HepG2 (cell line): ENCODE data around the gene SRRM3. TPM values are rescaled to one million over a fixed set of nuclear protein-coding genes. Genes with fewer than 3 reads are reported as not detected.

ENCODE experiments used
- ATAC-seq: fragments of 200-7000 bp; cut with Tn5 transposase; 3 replicates; pipeline ENCODE4 v1.9.1; 2020; ENCODE audit warnings: mild to moderate bottlenecking, moderate library complexity
- BruUV-seq: library from RNA; stranded (reverse); fragments of 400-500 nt; replicated peaks from 2 replicates; lab custom pipeline; 2021; lab: Mats Ljungman, UMichigan
- CTCF ChIA-PET: fragments of 300-600 bp; formaldehyde crosslinking; extraction: SDS; loops from one replicate; lab custom pipeline; 2021; ENCODE audit warnings: low total read pairs, inconsistent platforms, low intra/inter-chr PET ratio; lab: Yijun Ruan, JAX
- POLR2A ChIA-PET: fragments of 350-600 bp; sonication (Branson Sonifier 250); formaldehyde crosslinking; loops from one replicate; lab custom pipeline; 2020; ENCODE audit warnings: antibody characterized with exemption, inconsistent platforms; lab: Yijun Ruan, JAX
- DNase-seq: peaks from one replicate; pipeline ENCODE4 v3.0.0-alpha.2; 2015; ENCODE audit warnings: low spot score
- FAIRE-seq: peaks from 3 replicates; lab custom pipeline; 2011; peaks lifted over from hg19 to GRCh38; lab: Jason Lieb, UNC
- H2AFZ ChIP-seq: one replicate; pipeline ENCODE4 v1.6.1; 2011; ENCODE audit warnings: low read length, inconsistent platforms
- H3K27ac ChIP-seq: fragments of 300-600 bp; 3 replicates; pipeline ENCODE4 v1.8.0; 2011; ENCODE audit warnings: mixed run types, mild to moderate bottlenecking, mixed read lengths, low read length, inconsistent platforms; ENCODE audit not compliant: insufficient read depth; ENCODE audit errors: extremely low read length
- H3K27me3 ChIP-seq, 2 experiments: fragments of 200-600 bp in 1 of 2; 2 replicates in 1 of 2; 3 replicates in 1 of 2; pipeline versions ENCODE4 v1.6.0 to v1.8.0; 2011; ENCODE audit warnings: low read length in 2 of 2, mild to moderate bottlenecking in 2 of 2, moderate library complexity in 2 of 2, inconsistent platforms in 1 of 2; ENCODE audit not compliant: insufficient read depth in 2 of 2, control insufficient read depth in 1 of 2
- H3K36me3 ChIP-seq, 2 experiments: fragments of 200-600 bp in 1 of 2; replicated peaks in 1 of 2; 2 replicates in 1 of 2; 3 replicates in 1 of 2; pipeline versions ENCODE4 v1.5.1 to v1.8.0; 2011; ENCODE audit warnings: low read length in 2 of 2, inconsistent platforms in 1 of 2; ENCODE audit not compliant: insufficient read depth in 2 of 2, control insufficient read depth in 1 of 2
- H3K4me1 ChIP-seq: 2 replicates; pipeline ENCODE4 v1.5.1; 2012; ENCODE audit warnings: low read length, inconsistent platforms; ENCODE audit not compliant: insufficient read depth
- H3K4me2 ChIP-seq: 2 replicates; pipeline ENCODE4 v1.6.0; 2011; ENCODE audit warnings: low read depth, low read length, inconsistent platforms
- H3K4me3 ChIP-seq, 3 experiments: fragments of 200-600 bp in 1 of 3; sonication (generic), shearing (Covaris generic) in 1 of 3; replicated peaks in 1 of 3; 2 replicates each; pipeline ENCODE4 v1.5.1; 2011 to 2016; ENCODE audit warnings: low read length in 3 of 3, inconsistent platforms in 2 of 3, low read depth in 2 of 3, mild to moderate bottlenecking in 2 of 3, control low read depth in 1 of 3, mixed read lengths in 1 of 3; ENCODE audit not compliant: insufficient read depth in 1 of 3
- H3K79me2 ChIP-seq: one replicate; pipeline ENCODE4 v1.6.1; 2011; ENCODE audit warnings: low read length, inconsistent platforms; ENCODE audit not compliant: insufficient read depth
- H3K9ac ChIP-seq: 2 replicates; pipeline ENCODE4 v1.6.0; 2011; ENCODE audit warnings: mild to moderate bottlenecking, low read depth, low read length, inconsistent platforms; ENCODE audit not compliant: insufficient read depth
- H3K9me3 ChIP-seq: 2 replicates; pipeline ENCODE4 v1.5.1; 2012; ENCODE audit warnings: mild to moderate bottlenecking, low read length
- H4K20me1 ChIP-seq: 2 replicates; pipeline ENCODE4 v1.6.0; 2011; ENCODE audit warnings: inconsistent platforms, mild to moderate bottlenecking, low read length, moderate library complexity; ENCODE audit not compliant: insufficient read depth
- BORCS8-MEF2B ChIP-seq: sonication (generic); formaldehyde crosslinking; IDR thresholded peaks from 2 replicates; pipeline ENCODE4 v1.8.0; 2022; ENCODE audit warnings: mild to moderate bottlenecking, missing genetic modification reagents
- ELF4 ChIP-seq: sonication (generic); formaldehyde crosslinking; IDR thresholded peaks from 2 replicates; pipeline ENCODE4 v1.5.0; 2020; ENCODE audit warnings: missing genetic modification reagents, mild to moderate bottlenecking, moderate library complexity, borderline replicate concordance
- GFI1 ChIP-seq: sonication (generic); formaldehyde crosslinking; IDR thresholded peaks from 2 replicates; pipeline ENCODE4 v1.5.0; 2020; ENCODE audit warnings: missing genetic modification reagents, mild to moderate bottlenecking, borderline replicate concordance
- MEIS1 ChIP-seq: sonication (generic); formaldehyde crosslinking; IDR thresholded peaks from 2 replicates; pipeline ENCODE4 v1.9.0; 2021; ENCODE audit warnings: mild to moderate bottlenecking, missing genetic modification reagents, moderate library complexity, borderline replicate concordance
- NCOA1 ChIP-seq: sonication (generic); formaldehyde crosslinking; IDR thresholded peaks from 2 replicates; pipeline ENCODE4 v1.9.0; 2021; ENCODE audit warnings: missing genetic modification reagents
- POLR2AphosphoS2 ChIP-seq: IDR thresholded peaks from 2 replicates; pipeline ENCODE4 v1.6.1; 2011; ENCODE audit warnings: low read depth, low read length, improper control_type of control experiment
- SMARCC2 ChIP-seq: fragments of 450-650 bp; IDR thresholded peaks from 2 replicates; pipeline ENCODE4 v1.6.1; 2017; ENCODE audit warnings: antibody characterized with exemption, mild to moderate bottlenecking
- ZNF180 ChIP-seq: sonication (generic); formaldehyde crosslinking; IDR thresholded peaks from 2 replicates; pipeline ENCODE4 v1.4.0; 2020; ENCODE audit warnings: low read depth, missing genetic modification reagents, borderline replicate concordance
- ZNF367 ChIP-seq: sonication (generic); formaldehyde crosslinking; IDR thresholded peaks from 2 replicates; pipeline ENCODE4 v1.4.0; 2020; ENCODE audit warnings: missing genetic modification reagents, borderline replicate concordance
- ZNF563 ChIP-seq: sonication (generic); formaldehyde crosslinking; IDR thresholded peaks from 2 replicates; pipeline ENCODE4 v1.8.0; 2022; ENCODE audit warnings: mild to moderate bottlenecking, moderate library complexity, missing genetic modification reagents
- ZNF891 ChIP-seq: sonication (generic); formaldehyde crosslinking; IDR thresholded peaks from 2 replicates; pipeline ENCODE4 v1.5.0; 2020; ENCODE audit warnings: mild to moderate bottlenecking, missing genetic modification reagents
- WGBS: methylation state at CpG from one replicate; pipeline ENCODE4 v1.1.6; 2017; ENCODE audit warnings: low lambda C conversion rate; 5-methylcytosine and 5-hydroxymethylcytosine counted together
- in situ Hi-C: cut with HindIII; loops from 2 replicates; pipeline ENCODE4 v1.10.0; 2017; ENCODE audit warnings: low pct_unique_long_range_greater_than_20kb; ENCODE audit not compliant: extremely low pct_ligation_motif_present
- intact Hi-C: fragments of 100-400 bp; cut with micrococcal nuclease; formaldehyde crosslinking; loops from one replicate; pipeline ENCODE4 v1.10.0; 2022; ENCODE audit not compliant: unreplicated experiment
- polyA plus RNA-seq, 8 experiments: library from polyadenylated mRNA; depleted of rRNA in 3 of 8; stranded (reverse) in 7 of 8; unstranded in 1 of 8; fragments of >200 nt; fragmentation: Illumina TruSeq in 4 of 8; extraction: Trizol in 4 of 8; gene quantifications; 2 replicates each; pipeline versions ENCODE4 v1.2.1 to v1.2.3, GENCODE V29; 2011 to 2016; ENCODE audit warnings: low read depth in 4 of 8, missing spikeins in 1 of 8, mixed read lengths in 1 of 8; ENCODE audit not compliant: insufficient read depth in 1 of 8
- total RNA-seq, 5 experiments: library from RNA; depleted of rRNA; stranded (reverse); fragments of >200 nt; fragmentation: Illumina TruSeq; extraction: Trizol; gene quantifications; 2 replicates each; pipeline ENCODE4 v1.2.3, GENCODE V29; 2016; ENCODE audit warnings: low read depth in 1 of 5
- TF ChIP-seq, protein P1 (sequence below): IDR thresholded peaks from 2 replicates; pipeline ENCODE4 v1.6.1; 2016; ENCODE audit warnings: low read depth, missing genetic modification reagents, missing compliant biosample characterization
- TF ChIP-seq, protein P2 (sequence below): sonication (generic); formaldehyde crosslinking; IDR thresholded peaks from 2 replicates; pipeline ENCODE4 v1.5.0; 2020; ENCODE audit warnings: mild to moderate bottlenecking, missing genetic modification reagents
- TF ChIP-seq, protein P3 (sequence below): sonication (generic); formaldehyde crosslinking; IDR thresholded peaks from 2 replicates; pipeline ENCODE4 v1.8.1; 2022; ENCODE audit warnings: mild to moderate bottlenecking, missing genetic modification reagents

Gene SRRM3
- total and polyA plus RNA-seq, 2 of the 13 experiments (the other 11 are each of a cell fraction or from before 2014, with no cell fraction given), result 0.13 to 0.54 TPM

DNA sequence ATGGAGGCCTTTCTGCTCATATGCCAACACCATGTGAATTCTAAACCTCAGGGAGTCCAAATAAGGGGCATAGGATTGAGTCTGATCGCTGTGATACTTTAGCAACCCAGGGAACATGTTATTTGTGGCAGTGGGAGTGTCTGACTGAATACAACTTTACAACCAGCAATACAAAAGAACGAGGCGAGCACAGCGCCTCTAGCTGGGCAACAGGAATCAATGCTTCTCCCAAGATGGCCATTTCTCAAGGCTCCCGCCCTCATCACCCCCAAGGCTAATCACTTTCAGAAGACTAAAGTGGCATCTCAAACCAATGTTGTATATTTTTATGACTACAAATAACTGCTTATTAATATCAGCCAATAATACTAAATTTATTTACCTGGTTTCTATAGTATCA is 129.0 kb downstream of the SRRM3 start:
- no peaks in the 10 kb centered on the region for H3K9me3 ChIP-seq
- BruUV-seq, result no TSS peak
- no peak overlapping the region for H3K4me3 ChIP-seq
- FAIRE-seq (no peak), DNase-seq (no peak), ATAC-seq (no peak)
- H3K4me2 ChIP-seq, result no peak overlapping the region
- H3K27me3 ChIP-seq, result no peaks in the 10 kb centered on the region
- POLR2A ChIA-PET, result no interaction called here
- CTCF ChIA-PET, result no interaction called here
- H3K79me2 ChIP-seq, result peaks cover 65% of the 10 kb centered on the region
- H3K4me1 ChIP-seq, result peaks cover 27% of the 10 kb centered on the region
- intact Hi-C loops, result no loop called here
- H2AFZ ChIP-seq, result no peak overlapping the region
- peaks cover 21 to 66% of the 10 kb centered on the region in 2 experiments for H3K36me3 ChIP-seq
- in situ Hi-C loops, result no loop called here
- H4K20me1 ChIP-seq, result peaks cover 54% of the 10 kb centered on the region
- WGBS, result 100% methylated on average over 5 of the region's 5 CpGs
- H3K27ac ChIP-seq, result no peak overlapping the region
- H3K9ac ChIP-seq, result no peak overlapping the region
- TF ChIP-seq ZNF367 (no peak), SMARCC2 (no peak), ZNF563 (CRISPR knock-in tag) (no peak), BORCS8-MEF2B (CRISPR knock-in tag) (no peak), NCOA1 (CRISPR knock-in tag) (no peak), ZNF180 (CRISPR knock-in tag) (no peak), ZNF891 (CRISPR knock-in tag) (no peak), POLR2AphosphoS2 (no peak), MEIS1 (CRISPR knock-in tag) (no peak), ELF4 (CRISPR knock-in tag) (no peak), GFI1 (CRISPR knock-in tag) (no peak)
- TF ChIP-seq, protein P1, sequence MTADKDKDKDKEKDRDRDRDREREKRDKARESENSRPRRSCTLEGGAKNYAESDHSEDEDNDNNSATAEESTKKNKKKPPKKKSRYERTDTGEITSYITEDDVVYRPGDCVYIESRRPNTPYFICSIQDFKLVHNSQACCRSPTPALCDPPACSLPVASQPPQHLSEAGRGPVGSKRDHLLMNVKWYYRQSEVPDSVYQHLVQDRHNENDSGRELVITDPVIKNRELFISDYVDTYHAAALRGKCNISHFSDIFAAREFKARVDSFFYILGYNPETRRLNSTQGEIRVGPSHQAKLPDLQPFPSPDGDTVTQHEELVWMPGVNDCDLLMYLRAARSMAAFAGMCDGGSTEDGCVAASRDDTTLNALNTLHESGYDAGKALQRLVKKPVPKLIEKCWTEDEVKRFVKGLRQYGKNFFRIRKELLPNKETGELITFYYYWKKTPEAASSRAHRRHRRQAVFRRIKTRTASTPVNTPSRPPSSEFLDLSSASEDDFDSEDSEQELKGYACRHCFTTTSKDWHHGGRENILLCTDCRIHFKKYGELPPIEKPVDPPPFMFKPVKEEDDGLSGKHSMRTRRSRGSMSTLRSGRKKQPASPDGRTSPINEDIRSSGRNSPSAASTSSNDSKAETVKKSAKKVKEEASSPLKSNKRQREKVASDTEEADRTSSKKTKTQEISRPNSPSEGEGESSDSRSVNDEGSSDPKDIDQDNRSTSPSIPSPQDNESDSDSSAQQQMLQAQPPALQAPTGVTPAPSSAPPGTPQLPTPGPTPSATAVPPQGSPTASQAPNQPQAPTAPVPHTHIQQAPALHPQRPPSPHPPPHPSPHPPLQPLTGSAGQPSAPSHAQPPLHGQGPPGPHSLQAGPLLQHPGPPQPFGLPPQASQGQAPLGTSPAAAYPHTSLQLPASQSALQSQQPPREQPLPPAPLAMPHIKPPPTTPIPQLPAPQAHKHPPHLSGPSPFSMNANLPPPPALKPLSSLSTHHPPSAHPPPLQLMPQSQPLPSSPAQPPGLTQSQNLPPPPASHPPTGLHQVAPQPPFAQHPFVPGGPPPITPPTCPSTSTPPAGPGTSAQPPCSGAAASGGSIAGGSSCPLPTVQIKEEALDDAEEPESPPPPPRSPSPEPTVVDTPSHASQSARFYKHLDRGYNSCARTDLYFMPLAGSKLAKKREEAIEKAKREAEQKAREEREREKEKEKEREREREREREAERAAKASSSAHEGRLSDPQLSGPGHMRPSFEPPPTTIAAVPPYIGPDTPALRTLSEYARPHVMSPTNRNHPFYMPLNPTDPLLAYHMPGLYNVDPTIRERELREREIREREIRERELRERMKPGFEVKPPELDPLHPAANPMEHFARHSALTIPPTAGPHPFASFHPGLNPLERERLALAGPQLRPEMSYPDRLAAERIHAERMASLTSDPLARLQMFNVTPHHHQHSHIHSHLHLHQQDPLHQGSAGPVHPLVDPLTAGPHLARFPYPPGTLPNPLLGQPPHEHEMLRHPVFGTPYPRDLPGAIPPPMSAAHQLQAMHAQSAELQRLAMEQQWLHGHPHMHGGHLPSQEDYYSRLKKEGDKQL (CRISPR knock-in tag), result no peak
- TF ChIP-seq, protein P2, sequence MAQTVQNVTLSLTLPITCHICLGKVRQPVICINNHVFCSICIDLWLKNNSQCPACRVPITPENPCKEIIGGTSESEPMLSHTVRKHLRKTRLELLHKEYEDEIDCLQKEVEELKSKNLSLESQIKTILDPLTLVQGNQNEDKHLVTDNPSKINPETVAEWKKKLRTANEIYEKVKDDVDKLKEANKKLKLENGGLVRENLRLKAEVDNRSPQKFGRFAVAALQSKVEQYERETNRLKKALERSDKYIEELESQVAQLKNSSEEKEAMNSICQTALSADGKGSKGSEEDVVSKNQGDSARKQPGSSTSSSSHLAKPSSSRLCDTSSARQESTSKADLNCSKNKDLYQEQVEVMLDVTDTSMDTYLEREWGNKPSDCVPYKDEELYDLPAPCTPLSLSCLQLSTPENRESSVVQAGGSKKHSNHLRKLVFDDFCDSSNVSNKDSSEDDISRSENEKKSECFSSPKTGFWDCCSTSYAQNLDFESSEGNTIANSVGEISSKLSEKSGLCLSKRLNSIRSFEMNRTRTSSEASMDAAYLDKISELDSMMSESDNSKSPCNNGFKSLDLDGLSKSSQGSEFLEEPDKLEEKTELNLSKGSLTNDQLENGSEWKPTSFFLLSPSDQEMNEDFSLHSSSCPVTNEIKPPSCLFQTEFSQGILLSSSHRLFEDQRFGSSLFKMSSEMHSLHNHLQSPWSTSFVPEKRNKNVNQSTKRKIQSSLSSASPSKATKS (CRISPR knock-in tag), result no peak
- TF ChIP-seq, protein P3, sequence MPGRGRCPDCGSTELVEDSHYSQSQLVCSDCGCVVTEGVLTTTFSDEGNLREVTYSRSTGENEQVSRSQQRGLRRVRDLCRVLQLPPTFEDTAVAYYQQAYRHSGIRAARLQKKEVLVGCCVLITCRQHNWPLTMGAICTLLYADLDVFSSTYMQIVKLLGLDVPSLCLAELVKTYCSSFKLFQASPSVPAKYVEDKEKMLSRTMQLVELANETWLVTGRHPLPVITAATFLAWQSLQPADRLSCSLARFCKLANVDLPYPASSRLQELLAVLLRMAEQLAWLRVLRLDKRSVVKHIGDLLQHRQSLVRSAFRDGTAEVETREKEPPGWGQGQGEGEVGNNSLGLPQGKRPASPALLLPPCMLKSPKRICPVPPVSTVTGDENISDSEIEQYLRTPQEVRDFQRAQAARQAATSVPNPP (CRISPR knock-in tag), result no peak
